SK-N-SH (cell line): ENCODE measurements around the gene BBX. TPM values are rescaled to one million over a fixed set of nuclear protein-coding genes. Genes with fewer than 3 reads are reported as not detected.
A peak's percentile ranks its signal among the peaks of the same experiment; 100 is the strongest.
"Not testable (repeated sequence)": the region's sequence is repeated elsewhere in the genome, so short reads cannot be mapped to it uniquely, and the experiment has no call there.

Experiments
- CTCF ChIA-PET: fragments of 300-600, 350-600 bp; formaldehyde crosslinking; extraction: SDS; loops from one replicate; lab custom pipeline; 2021; lab: Yijun Ruan, JAX
- POLR2A ChIA-PET: fragments of 350-600 bp; sonication (Branson Sonifier 250); formaldehyde crosslinking; extraction: SDS; loops from one replicate; lab custom pipeline; 2020; ENCODE audit warnings: antibody characterized with exemption, inconsistent platforms; lab: Yijun Ruan, JAX
- DNase-seq: peaks from one replicate; pipeline ENCODE4 v3.0.0; 2012
- H2AFZ ChIP-seq: fragments of 200-600 bp; sonication (generic); 2 replicates; pipeline ENCODE4 v1.8.1; 2016; ENCODE audit warnings: antibody characterized with exemption, mild to moderate bottlenecking, low read depth
- H3F3A ChIP-seq: fragments of 200-600 bp; sonication (generic); replicated peaks from 2 replicates; pipeline ENCODE3; 2016; ENCODE audit warnings: antibody characterized with exemption, mild to moderate bottlenecking; ENCODE audit not compliant: insufficient read depth
- H3K27ac ChIP-seq, 2 experiments: fragments of 200-500 bp in 1 of 2; fragments of 200-600 bp in 1 of 2; sonication (Bioruptor generic) in 1 of 2; sonication (generic), shearing (Covaris generic) in 1 of 2; 2 replicates each; pipeline versions ENCODE4 v1.5.1 to v1.6.1; 2014 to 2016; ENCODE audit warnings: low read depth in 2 of 2, inconsistent platforms in 1 of 2, low read length in 1 of 2, mild to moderate bottlenecking in 1 of 2, mixed read lengths in 1 of 2
- H3K27me3 ChIP-seq: fragments of 200-600 bp; sonication (generic), shearing (Covaris generic); 2 replicates; pipeline ENCODE4 v1.6.1; 2016; ENCODE audit warnings: mixed run types; ENCODE audit not compliant: insufficient read depth
- H3K36me3 ChIP-seq, 2 experiments: fragments of 200-500 bp in 1 of 2; fragments of 200-600 bp in 1 of 2; sonication (Bioruptor generic) in 1 of 2; sonication (generic) in 1 of 2; replicated peaks in 1 of 2; 2 replicates each; pipeline versions ENCODE3 to v1.5.1; 2014 to 2016; ENCODE audit warnings: low read length in 1 of 2, mild to moderate bottlenecking in 1 of 2; ENCODE audit not compliant: insufficient read depth in 2 of 2, control insufficient read depth in 1 of 2
- H3K4me1 ChIP-seq, 2 experiments: fragments of 200-500 bp in 1 of 2; fragments of 200-600 bp in 1 of 2; sonication (Bioruptor generic) in 1 of 2; sonication (generic), shearing (Covaris generic) in 1 of 2; 2 replicates each; pipeline versions ENCODE4 v1.5.1 to v1.6.1; 2014 to 2016; ENCODE audit warnings: low read depth in 1 of 2, low read length in 1 of 2, mixed run types in 1 of 2; ENCODE audit not compliant: insufficient read depth in 2 of 2, control insufficient read depth in 1 of 2
- H3K4me2 ChIP-seq: fragments of 200-600 bp; sonication (generic), shearing (Covaris generic); 2 replicates; pipeline ENCODE4 v1.6.1; 2017; ENCODE audit warnings: mixed run types
- H3K4me3 ChIP-seq, 2 experiments: fragments of 200-500 bp in 1 of 2; fragments of 200-600 bp in 1 of 2; sonication (Bioruptor generic) in 1 of 2; sonication (generic), shearing (Covaris generic) in 1 of 2; 2 replicates each; pipeline versions ENCODE4 v1.5.1 to v1.8.1; 2014 to 2016; ENCODE audit warnings: low read depth in 2 of 2, inconsistent platforms in 1 of 2, low read length in 1 of 2, mild to moderate bottlenecking in 1 of 2, mixed read lengths in 1 of 2, moderate library complexity in 1 of 2
- H3K79me2 ChIP-seq: fragments of 200-600 bp; sonication (generic); 2 replicates; pipeline ENCODE4 v1.8.1; 2017; ENCODE audit warnings: mild to moderate bottlenecking; ENCODE audit not compliant: insufficient read depth
- H3K9ac ChIP-seq: fragments of 200-600 bp; sonication (generic); 2 replicates; pipeline ENCODE4 v1.6.1; 2017; ENCODE audit warnings: mixed run types
- H3K9me2 ChIP-seq: fragments of 200-600 bp; sonication (generic); 2 replicates; pipeline ENCODE4 v1.6.1; 2017; ENCODE audit warnings: mixed run types
- H3K9me3 ChIP-seq: fragments of 200-600 bp; sonication (generic); 2 replicates; pipeline ENCODE4 v1.6.1; 2017; ENCODE audit warnings: mixed run types, mild to moderate bottlenecking, moderate library complexity
- H4K20me1 ChIP-seq: fragments of 200-600 bp; sonication (generic); 2 replicates; pipeline ENCODE4 v1.6.1; 2017; ENCODE audit warnings: mild to moderate bottlenecking, mixed run types; ENCODE audit not compliant: insufficient read depth
- ELF1 ChIP-seq: IDR thresholded peaks from 2 replicates; pipeline ENCODE4 v1.4.0; 2012
- EP300 ChIP-seq, 2 experiments: IDR thresholded peaks; 2 replicates each; pipeline versions ENCODE4 v1.4.0 to v1.6.1; 2012; ENCODE audit warnings: borderline replicate concordance in 1 of 2, low read depth in 1 of 2, low read length in 1 of 2
- EZH2phosphoT487 ChIP-seq: fragments of 200-600 bp; sonication (generic); IDR thresholded peaks from 2 replicates; pipeline ENCODE4 v1.6.1; 2017; ENCODE audit warnings: low read depth, mixed run types, mild to moderate bottlenecking, antibody characterized with exemption, moderate library complexity, borderline replicate concordance
- FOXM1 ChIP-seq: IDR thresholded peaks from 2 replicates; pipeline ENCODE4 v1.4.0; 2012; ENCODE audit warnings: low read depth, mild to moderate bottlenecking
- GATA2 ChIP-seq: sonication (generic); formaldehyde crosslinking; IDR thresholded peaks from 2 replicates; pipeline ENCODE4 v1.5.0; 2020; ENCODE audit warnings: mild to moderate bottlenecking, missing genetic modification reagents
- IRF3 ChIP-seq: fragments of 150-350 bp; IDR thresholded peaks from 2 replicates; pipeline ENCODE4 v1.6.1; 2016; ENCODE audit warnings: mild to moderate bottlenecking, low read depth, low read length
- MXI1 ChIP-seq: IDR thresholded peaks from 2 replicates; pipeline ENCODE4 v1.6.1; 2012; ENCODE audit warnings: mild to moderate bottlenecking, low read depth, low read length, improper control_type of control experiment
- NFIC ChIP-seq: IDR thresholded peaks from 2 replicates; pipeline ENCODE4 v1.4.0; 2012; ENCODE audit warnings: borderline replicate concordance
- RAD21 ChIP-seq: IDR thresholded peaks from 2 replicates; pipeline ENCODE4 v1.6.1; 2012; ENCODE audit warnings: mild to moderate bottlenecking, low read length
- RXRA ChIP-seq: IDR thresholded peaks from 2 replicates; pipeline ENCODE4 v1.4.0; 2012; ENCODE audit warnings: low read depth, mild to moderate bottlenecking, borderline replicate concordance
- SIN3A ChIP-seq: IDR thresholded peaks from 2 replicates; pipeline ENCODE4 v1.6.1; 2012; ENCODE audit warnings: low read depth, mild to moderate bottlenecking, low read length, moderate library complexity, borderline replicate concordance
- SMC3 ChIP-seq: IDR thresholded peaks from 2 replicates; pipeline ENCODE4 v1.6.1; 2012; ENCODE audit warnings: low read depth, low read length, improper control_type of control experiment
- TAF1 ChIP-seq: IDR thresholded peaks from 2 replicates; pipeline ENCODE4 v1.6.1; 2012; ENCODE audit warnings: low read depth, mild to moderate bottlenecking, low read length, moderate library complexity, borderline replicate concordance
- TEAD4 ChIP-seq: IDR thresholded peaks from 2 replicates; pipeline ENCODE4 v1.4.0; 2012; ENCODE audit warnings: mild to moderate bottlenecking, borderline replicate concordance; ENCODE audit not compliant: insufficient read depth
- USF2 ChIP-seq: fragments of 150-350 bp; IDR thresholded peaks from 2 replicates; pipeline ENCODE4 v1.6.1; 2017; ENCODE audit warnings: antibody characterized with exemption, low read length, low read depth, borderline replicate concordance
- YY1 ChIP-seq: IDR thresholded peaks from 2 replicates; pipeline ENCODE4 v1.4.0; 2012; ENCODE audit warnings: low read depth, mild to moderate bottlenecking
- WGBS: methylation state at CpG from one replicate; pipeline ENCODE4 v1.1.6; 2017; ENCODE audit warnings: low lambda C conversion rate; 5-methylcytosine and 5-hydroxymethylcytosine counted together
- polyA plus RNA-seq, 3 experiments: library from polyadenylated mRNA; depleted of rRNA; stranded (reverse); fragments of >200 nt; gene quantifications; 2 replicates each; pipeline ENCODE4 v1.2.3, GENCODE V29; 2012
- TF ChIP-seq, protein P1 (sequence below): fragments of 200-600 bp; sonication (generic); IDR thresholded peaks from 2 replicates; pipeline ENCODE4 v1.6.1; 2017; ENCODE audit warnings: antibody characterized with exemption, mild to moderate bottlenecking, moderate library complexity

BBX gene
- polyA plus RNA-seq, 1 of the 3 experiments (the other 2 are of a cell fraction): 14.2 TPM

GRCh38 chr3:107690522-107691138, 167.9 kb downstream of the BBX start:
- no peak overlapping the region for H3K27ac ChIP-seq
- DNase-seq: peak; percentile 35
- no peaks in the 10 kb centered on the region for H3K36me3 ChIP-seq
- H3K4me1 ChIP-seq: no peaks in the 10 kb centered on the region; a peak in 1 of 4 replicates
- ChIA-PET POLR2A (no interaction called here), CTCF (interaction anchor here (0.6 to 5.9 kb wide), 33 partner anchors 9 to 1955 kb away, joined by 3 to 64 read pairs (median 4); no protein-coding TSS in a partner anchor)
- H3K9me3 ChIP-seq: no peaks in the 10 kb centered on the region
- TF ChIP-seq NFIC (no peak), YY1 (no peak), SIN3A (no peak), GATA2 (CRISPR knock-in tag) (no peak), RXRA (no peak), RAD21 (peak; percentile 61), EP300 (IDR thresholded peaks at IDR 0.05; ENCODE audit: borderline replicate concordance in 1 of 2, low read depth in 1 of 2, low read length in 1 of 2) (no peak), IRF3 (no peak), FOXM1 (no peak), USF2 (no peak), MXI1 (no peak), TAF1 (no peak), ELF1 (no peak), SMC3 (peak; percentile 40; the same call in 1 of the 2 replicates), TEAD4 (no peak), EZH2phosphoT487 (no peak)
- TF ChIP-seq, protein P1, sequence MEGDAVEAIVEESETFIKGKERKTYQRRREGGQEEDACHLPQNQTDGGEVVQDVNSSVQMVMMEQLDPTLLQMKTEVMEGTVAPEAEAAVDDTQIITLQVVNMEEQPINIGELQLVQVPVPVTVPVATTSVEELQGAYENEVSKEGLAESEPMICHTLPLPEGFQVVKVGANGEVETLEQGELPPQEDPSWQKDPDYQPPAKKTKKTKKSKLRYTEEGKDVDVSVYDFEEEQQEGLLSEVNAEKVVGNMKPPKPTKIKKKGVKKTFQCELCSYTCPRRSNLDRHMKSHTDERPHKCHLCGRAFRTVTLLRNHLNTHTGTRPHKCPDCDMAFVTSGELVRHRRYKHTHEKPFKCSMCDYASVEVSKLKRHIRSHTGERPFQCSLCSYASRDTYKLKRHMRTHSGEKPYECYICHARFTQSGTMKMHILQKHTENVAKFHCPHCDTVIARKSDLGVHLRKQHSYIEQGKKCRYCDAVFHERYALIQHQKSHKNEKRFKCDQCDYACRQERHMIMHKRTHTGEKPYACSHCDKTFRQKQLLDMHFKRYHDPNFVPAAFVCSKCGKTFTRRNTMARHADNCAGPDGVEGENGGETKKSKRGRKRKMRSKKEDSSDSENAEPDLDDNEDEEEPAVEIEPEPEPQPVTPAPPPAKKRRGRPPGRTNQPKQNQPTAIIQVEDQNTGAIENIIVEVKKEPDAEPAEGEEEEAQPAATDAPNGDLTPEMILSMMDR: peak; percentile 77
- H2AFZ ChIP-seq: no peak overlapping the region
- H3K9me2 ChIP-seq: no peaks in the 10 kb centered on the region
- H3K4me2 ChIP-seq: no peak overlapping the region
- peaks cover 5% of the 10 kb centered on the region for H3F3A ChIP-seq
- H3K9ac ChIP-seq: no peak overlapping the region
- H3K4me3 ChIP-seq: no peak overlapping the region; a peak in 1 of 4 replicates
- WGBS: 42% methylated on average over 2 of the region's 2 CpGs
- no peaks in the 10 kb centered on the region for H3K27me3 ChIP-seq
- H4K20me1 ChIP-seq: no peaks in the 10 kb centered on the region
- no peaks in the 10 kb centered on the region for H3K79me2 ChIP-seq

DNA sequence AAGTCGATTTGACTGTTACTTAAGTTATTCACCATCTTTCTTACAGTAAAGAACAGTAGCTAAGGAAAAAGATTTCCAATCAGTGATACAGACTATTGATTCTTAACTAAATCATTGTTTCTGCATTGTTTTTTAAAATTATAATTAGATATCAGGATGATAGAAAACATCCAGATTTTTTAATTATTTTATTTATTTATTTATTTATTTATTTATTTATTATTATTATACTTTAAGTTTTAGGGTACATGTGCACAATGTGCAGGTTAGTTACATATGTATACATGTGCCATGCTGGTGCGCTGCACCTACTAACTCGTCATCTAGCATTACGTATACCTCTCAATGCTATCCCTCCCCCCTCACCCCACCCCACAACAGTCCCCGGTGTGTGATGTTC, 169.2 kb downstream of the BBX start:
- WGBS: 94% methylated on average over 5 of the region's 5 CpGs
- H3F3A ChIP-seq, H3K4me3 ChIP-seq, H3K79me2 ChIP-seq, H3K9me3 ChIP-seq, H3K4me2 ChIP-seq, H4K20me1 ChIP-seq, H3K9ac ChIP-seq, H2AFZ ChIP-seq, H3K9me2 ChIP-seq, POLR2A ChIA-PET, H3K36me3 ChIP-seq, DNase-seq, H3K27me3 ChIP-seq, H3K4me1 ChIP-seq, H3K27ac ChIP-seq: not testable (repeated sequence)
- CTCF ChIA-PET: interaction anchor here (5.9 kb wide), 1 partner anchor 15 kb away, joined by 64 read pairs; no protein-coding TSS in a partner anchor

- H3K9ac ChIP-seq, H3K4me2 ChIP-seq, CTCF ChIA-PET, H3F3A ChIP-seq, H3K9me3 ChIP-seq, H3K36me3 ChIP-seq, H3K27me3 ChIP-seq, POLR2A ChIA-PET, H3K79me2 ChIP-seq, H4K20me1 ChIP-seq, H2AFZ ChIP-seq, H3K4me1 ChIP-seq, H3K27ac ChIP-seq, H3K9me2 ChIP-seq, DNase-seq, H3K4me3 ChIP-seq: not testable (repeated sequence)
- WGBS: no CpG with 5 or more reads among the region's 6 CpGs
Measured at GRCh38 chr3:107697348-107697747, 174.6 kb downstream of the BBX start.
